Measurements from ENCODE around the gene LARGE1.
A peak's percentile ranks its signal among the peaks of the same experiment; 100 is the strongest.

LARGE1 gene

DNA sequence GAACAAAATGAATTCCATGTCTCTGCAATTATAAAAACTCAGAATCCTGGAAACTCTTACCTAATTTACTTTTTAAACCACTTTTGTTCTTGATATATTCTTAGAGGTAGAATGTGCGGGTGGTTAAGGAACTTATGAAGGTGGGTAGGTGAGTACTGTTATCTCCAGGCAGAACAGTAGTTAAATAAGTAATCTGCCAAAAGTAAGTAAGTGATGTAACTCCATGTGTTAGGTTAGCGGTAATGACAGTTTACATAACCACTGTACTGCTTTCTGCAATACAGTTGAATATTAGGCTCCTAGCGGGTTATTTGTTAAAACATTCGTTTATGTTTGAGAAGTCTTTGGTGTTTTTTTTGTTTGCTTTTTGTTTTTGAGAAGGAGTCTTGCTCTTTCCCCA, 7.1 kb downstream of the LARGE1 start:
- no peak for DNase-seq

DNA sequence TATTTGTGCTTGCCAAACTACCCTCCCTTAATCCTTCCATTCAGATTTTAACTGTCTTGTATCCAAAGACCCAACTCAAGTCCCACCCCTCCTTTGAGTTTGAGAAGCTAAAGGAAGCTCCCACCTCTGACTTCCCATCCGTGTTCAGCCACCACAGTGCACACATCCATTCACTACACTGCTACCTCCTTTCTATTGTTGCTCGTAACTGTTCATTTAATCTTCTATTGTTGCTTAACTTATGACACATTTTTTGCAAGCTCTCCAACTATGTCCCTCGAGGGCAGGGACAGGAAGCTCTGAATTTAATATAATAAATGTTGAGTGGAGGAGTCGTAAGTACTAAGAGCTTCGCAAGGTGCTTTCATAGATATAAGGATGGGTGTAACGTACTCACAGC, 10.4 kb downstream of the LARGE1 start:
- peak; percentile 30 for DNase-seq

DNA sequence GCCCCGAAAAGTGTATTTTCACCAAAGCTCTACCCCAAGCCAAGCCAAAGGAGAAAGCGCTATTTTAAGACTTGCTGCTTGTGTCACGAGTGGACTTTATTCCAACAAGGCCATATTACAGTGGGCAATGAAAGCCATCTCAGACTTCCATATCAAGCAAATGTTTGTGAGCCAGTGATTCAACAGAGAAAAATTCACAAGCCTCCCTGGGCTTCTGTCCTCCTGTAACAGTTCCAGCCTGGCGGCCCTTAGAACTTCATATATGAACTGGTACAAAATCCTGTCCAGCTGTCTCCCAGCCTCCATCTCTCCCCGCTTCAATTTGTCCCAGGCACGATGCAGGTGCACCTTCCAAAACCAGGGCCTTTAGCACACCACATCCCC, 11.2 kb downstream of the LARGE1 start:
- DNase-seq: peak; percentile 78

DNA sequence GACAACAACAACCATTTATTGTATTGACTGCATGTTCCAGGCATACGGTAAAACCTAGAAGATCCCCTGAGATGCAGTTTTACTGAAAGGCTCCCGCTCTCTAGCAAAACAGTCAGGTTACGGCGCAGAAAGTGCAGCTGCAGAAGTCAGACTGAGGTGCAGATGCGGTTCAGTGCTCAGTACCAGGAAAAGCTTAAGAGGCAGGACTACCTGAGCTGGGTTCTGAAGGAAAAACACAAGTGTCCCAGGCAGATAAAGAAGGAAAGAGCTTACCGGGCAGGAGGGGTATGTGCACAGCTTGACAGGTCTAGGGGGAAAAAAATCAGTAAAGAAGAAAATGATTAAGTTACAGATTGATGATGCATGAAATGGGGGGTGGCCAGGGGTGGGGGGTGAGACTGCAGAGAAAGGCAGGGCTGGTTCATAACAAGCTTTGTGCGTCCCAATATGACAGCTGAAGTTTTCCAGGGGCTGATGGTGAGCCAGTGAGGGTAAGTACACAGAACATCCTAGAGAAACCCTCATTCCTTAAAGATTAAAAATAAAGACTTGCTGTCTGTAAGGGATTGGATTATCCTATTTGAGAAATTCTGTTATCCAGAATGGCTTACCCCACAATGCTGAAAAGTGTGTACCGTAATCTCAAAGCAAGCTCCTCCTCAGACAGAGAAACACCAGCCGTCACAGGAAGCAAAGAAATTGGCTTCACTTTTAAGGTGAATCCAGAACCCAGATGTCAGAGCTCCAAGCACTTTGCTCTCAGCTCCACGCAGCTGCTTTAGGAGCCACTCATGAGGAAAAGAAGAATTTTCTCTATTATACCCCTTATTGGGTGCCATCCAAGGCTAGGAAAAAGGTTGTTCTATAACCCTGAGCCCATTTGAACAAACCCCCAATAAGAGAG, 11.9 kb downstream of the LARGE1 start:
- no peak for DNase-seq

DNA sequence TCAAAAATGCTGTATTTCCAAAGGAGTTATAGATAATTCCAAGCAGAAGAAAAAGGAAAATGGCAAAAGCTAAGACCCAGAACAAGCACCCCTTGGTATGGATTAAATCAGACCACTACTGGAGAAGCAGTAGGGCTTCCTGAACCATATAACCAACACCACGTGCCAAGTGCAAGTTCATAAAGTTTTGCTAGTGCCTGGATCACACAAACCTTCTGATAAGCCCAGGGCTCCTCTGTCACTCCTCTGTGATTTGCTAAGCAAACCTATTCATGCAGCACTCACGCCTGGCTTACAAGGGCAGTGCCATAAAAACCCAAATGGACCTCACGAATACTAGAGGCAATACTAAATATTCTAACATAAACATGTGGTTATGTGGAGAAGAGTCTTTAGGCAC, 13.3 kb downstream of the LARGE1 start:
- no peak for DNase-seq

DNA sequence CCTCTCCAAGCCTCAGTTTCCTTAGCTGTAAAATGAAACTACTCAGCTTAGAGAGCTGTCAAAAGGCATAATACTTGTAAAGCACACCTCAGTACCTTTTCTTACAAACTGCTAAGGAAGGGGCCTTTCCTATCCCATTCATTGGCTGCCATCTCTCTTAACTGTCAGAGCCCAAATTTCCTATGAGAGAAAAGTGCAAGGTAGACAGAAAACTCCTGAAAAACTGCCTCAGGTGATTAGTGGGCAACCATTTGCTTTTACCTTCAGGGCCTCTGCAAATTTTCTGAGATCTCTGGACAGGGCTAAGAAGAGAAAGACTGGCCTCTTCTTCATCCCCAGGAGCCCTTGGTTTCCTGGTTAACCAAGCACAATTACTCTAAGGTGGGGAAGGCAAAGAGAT, 13.8 kb downstream of the LARGE1 start:
- no peak for DNase-seq

DNA sequence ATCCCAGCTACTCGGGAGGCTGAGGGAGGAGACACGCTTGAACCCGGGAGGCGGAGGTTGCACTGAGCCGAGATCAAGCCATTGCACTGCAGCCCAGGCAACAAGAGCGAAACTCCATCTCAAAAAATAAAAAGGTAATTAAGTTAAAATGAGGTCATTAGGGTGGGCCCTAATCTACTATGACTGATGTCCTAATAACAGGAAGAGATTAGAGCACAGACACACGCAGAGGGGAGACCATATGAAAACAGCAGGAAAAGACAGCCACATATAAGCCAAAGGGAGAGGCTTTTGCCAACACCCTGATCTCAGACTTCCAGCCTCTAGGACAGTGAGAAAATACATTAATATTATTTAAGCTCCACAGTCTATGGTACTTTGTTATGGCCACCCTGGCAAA, 17.3 kb downstream of the LARGE1 start:
- DNase-seq: no peak

DNA sequence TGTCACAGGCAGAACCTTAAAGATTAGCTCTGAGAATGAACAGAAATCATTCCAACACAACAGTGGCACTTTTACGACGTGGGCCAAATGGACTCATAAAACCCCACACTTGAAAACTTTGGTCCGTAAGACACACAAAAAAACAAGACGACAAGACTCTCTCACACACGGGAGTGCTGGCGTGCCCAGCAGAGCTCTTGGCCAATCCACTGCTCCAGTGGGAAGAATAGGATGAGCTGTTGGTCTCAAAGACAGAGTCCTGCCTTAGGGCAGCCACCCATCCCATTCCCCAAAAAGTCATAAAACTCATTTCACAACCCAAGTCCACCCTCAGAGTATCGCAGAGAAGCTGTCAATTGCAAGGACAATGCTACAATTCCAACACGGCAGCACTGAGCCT, 18.2 kb downstream of the LARGE1 start:
- DNase-seq: no peak

DNA sequence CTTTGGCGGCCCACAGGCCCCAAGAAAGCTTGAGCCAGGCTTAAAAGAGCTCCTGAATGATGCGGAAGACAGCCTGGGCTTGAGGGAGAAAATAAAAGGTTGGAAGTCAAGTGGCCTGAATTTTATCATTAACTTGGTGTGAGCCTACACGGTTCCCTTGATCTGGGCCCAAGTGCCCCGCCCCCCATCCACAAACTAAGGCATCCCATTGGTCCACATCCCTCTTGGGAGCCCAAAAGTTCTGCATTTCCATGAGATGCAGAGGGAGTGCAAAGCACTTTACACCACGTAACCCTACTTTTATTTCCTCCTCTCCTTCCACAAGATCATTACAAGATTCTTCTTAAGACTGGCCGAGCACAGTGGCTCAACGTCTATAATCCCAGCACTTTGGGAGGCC, 22.2 kb downstream of the LARGE1 start:
- no peak for DNase-seq

DNA sequence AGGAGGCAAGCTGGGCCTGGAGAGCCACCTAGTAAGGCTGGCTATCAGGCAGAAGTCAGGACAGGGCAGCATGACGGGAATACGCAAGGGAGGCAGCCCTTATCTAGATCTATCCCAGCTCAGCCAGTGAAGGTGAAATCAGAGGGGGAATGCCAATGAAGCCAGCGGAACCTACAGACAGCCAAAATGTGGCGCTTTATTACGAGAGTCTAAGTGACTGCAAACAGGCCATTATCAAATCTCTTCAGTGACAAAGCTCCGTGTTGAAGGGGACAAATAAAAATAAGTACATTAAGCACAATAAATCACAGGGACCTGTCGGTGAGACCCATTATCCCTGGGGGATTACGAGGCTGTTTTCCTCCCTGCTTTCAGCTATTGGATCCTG, 22.8 kb downstream of the LARGE1 start:
- no peak for DNase-seq

DNA sequence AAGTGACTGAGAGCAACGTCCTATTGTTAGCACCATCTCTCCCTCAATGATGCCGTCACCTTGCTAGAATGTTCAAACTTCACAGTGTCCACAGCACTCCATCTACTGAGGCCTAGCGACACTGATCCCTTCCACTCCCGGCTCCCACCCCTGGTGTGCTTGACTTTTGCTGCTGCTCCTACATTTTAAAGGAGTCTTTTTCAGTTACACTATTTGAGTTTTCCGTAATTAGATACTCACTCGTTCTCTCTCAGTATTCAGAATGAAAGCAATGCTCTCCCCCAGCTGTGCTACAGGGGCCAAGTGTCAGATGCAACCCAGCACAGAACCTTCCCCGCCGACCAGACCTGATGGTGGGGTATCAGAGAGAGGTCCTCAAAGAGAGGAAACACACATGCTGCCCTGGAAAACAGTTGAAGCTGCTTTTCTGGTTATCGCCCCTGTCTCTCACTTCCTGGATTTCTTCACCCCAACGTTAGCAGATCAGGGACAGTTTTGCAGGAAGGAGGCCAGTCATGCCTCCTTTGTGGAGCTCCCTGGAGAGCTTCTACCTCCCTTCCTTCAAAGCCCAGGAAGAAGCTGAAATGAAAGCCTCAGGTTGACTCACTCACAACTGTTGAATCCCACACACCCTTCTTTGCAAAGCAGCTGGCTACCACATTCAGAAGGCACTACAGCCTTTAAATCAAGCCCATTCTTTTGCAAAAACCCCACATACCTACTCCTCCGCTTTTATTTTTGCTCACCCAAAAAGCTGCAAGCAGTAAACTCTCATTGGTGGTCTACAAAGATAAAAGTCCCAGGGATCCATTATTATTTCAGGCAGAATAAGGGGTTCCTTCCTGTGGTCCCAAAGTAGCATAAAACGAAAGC, 23.5 kb downstream of the LARGE1 start:
- peak; percentile 41 for DNase-seq

DNA sequence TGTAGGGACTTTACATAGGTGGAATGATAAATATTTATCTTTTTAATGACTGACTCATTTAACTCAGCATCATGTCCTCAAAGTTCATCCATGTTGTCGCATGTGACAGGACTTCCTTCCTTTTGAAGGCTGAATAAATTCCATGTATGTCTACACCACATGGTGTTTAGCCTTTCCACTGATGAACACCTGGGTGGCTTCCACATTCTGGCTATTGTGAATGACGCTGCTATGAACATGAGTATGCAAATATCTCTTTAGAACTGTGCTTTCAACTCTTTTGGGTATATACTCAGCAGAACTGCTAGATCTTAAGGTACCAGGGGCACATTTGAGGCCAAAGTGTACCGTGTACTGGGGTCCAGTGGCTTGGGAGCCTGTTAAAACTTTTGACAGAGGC, 24.1 kb downstream of the LARGE1 start:
- DNase-seq: no peak

DNA sequence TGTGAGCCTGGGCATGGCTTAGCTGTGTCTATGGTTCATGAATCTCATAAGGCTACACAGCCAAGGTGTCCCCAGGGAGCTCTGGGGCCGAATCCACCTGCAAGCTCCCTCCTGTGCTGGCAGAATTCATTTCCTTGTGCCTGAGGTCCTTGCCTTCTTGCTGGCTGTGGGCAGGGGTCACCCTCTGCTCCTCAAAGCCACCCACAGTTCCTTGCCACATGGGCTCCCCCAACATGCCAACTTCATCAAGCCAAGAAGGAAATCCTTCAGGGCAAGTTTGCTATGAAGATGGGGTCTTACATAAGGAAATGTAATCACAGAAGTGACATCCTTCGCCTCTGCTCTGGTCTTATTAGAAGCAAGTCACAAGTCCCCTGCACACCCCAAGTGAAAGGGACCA, 24.8 kb downstream of the LARGE1 start:
- no peak for DNase-seq

DNA sequence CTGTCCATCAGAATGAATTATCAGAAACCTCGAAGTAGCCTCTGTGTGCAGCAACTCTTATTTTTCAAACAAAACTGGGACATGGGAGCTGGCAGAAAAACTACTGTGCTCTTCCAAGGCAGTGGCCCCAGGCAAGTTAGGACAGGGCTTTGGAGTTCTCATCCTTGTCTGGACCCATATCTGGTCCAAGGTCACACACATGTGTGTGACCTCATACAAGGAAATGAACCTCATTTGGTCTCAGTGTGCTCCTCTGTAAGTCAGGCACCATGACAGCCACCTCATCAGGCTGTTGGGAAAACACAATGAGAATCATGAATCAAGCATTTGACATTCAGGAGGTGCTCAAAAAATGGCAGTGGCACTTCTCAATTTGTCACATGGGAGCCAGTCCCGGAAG, 25.8 kb downstream of the LARGE1 start:
- DNase-seq: no peak

DNA sequence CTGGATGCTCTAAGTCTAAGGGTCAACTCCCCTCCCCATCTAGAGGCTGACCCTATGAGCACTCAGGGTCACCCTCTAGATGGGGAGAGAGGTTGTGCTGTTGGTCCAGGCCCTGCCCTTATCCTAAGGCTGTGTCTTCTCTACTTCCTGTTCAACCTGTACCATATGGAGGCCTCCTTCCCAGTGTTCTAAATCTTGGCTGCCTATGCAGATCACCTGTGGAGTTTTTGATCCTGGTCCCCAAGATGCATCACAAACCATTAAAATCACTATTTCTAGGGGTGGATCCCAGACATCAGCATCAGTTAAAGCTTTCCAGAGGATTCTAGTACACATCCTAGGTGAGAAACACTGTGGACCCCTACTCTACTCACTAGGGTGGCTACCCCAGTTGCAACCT, 26.2 kb downstream of the LARGE1 start:
- no peak for DNase-seq

DNA sequence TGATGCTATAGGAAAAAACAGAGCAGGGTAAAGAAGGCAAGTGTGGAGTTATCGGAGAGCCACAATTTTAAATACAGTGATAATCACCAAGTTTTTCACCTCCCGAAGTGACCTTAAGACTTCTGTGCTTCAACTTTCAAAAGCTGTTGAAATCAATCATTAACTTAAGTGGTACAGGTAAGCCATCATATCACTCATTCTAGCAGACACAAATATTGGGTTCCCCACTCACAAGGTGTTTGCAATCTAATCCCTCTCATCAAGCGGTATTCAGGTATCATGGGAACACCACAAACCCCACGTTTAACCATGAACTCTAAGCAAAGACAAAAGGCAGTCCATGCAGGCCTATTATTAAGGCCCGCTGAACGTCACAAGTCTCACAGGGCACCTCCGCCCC, 26.8 kb downstream of the LARGE1 start:
- no peak for DNase-seq

DNA sequence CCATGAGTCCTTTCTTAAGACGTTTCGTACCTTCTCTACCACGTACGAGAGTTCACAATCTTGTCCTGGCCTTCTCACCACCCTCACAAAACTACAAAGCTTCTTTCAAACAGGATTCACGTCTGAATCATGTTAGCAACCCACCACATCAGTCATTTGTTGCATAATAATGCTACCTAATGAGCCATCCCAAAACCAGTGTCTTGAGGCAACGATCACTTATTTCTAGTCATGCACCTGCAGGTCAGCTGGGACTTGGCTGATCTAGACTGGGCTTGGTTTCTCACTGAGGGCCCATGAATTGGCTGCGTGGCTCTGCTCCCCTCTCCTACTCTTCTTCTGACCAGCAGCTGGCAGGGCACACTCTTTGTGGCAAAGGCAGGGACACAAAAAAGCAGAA, 28.3 kb downstream of the LARGE1 start:
- no peak for DNase-seq

DNA sequence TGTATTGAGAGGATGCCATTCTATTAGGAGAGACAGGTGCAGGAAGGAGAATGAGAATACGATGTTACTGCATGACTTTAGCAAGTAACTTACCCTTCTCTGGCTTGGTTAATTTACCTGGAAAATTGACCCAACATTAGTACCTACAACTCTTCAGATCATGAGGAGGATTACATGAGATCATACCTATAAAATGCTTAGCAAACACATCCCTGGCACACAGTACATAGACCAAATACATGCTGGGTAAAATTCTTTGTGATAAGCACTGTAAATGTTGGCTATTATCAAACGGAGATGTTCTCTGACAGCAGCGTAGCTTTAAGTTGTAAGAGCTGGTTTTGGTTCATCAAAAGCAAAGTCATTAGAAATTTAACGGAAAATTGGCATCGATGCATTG, 28.8 kb downstream of the LARGE1 start:
- DNase-seq: no peak

DNA sequence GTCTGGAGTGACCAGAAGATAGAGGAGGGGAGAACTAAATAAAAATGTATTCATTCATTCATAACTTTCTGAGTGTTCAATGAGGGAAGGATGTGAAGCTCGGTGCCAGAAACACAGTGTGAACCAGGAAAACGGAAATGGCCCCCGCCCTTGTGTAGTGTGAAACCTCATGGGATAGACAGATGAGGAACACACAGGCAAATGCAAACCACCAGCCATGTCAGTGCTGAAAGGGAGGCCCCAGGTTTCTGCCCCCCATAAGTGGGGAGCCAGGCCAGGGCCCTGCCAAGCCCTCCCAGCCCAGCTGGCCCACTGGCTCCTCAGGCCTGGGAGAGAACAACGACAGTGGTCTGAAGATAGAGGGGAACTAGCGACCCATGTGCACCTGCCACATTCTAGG, 30.5 kb downstream of the LARGE1 start:
- DNase-seq: no peak

DNA sequence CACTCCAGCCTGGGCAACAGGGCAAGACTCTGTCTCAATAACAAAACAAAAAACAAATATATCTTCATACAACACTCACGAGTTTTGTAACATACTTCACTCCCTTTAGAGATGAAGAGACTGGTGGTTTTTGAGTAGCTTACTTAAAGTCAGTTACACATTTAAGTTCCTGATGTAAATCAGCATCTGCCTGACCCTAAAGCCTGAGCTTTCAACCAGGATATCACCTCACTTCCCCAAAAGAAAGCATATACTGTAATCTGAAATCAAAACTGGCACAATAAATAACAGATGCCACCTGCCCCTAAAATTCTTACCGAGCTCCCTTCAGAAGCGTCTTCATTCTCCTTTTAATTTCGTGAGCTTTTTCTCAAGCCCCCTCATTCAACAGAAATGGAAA, 31.5 kb downstream of the LARGE1 start:
- DNase-seq: no peak

DNA sequence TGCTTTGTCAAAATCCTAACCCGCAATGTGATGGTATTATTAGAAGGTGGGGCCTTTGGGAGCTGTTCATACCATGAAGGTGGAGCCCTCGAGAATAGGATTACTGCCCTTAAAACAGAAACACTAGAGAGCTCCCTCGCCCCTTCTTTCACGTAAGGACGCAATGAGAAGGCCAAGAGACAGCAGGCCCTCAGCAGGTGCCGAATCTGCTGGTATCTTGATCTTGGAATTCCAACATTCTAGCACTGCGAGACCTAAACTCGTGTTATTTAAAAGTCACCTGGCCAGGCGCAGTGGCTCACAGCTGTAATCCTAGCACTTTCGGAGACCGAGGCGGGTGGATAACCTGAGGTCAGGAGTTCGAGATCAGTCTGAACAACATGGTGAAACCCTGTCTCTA, 33.1 kb downstream of the LARGE1 start:
- no peak for DNase-seq

DNA sequence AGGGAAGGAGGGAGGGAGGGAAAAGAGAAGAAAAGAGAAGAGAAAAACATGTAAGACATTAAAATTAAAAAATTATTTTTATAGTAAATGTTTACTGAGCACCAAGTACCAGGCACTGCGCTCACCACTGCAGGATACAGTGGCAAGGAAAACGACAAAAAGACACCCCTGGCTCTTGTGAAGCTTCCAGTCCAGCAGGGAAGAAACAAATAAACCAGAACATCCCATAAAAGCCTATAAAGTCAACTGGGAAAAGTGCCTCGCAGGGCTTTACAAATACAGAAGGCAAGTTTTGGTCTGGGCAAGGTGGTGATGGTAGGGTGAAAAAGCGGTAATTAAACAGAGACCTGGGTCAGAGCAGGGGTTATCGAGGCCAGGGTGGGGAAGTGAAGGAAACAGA, 33.6 kb downstream of the LARGE1 start:
- no peak for DNase-seq

DNA sequence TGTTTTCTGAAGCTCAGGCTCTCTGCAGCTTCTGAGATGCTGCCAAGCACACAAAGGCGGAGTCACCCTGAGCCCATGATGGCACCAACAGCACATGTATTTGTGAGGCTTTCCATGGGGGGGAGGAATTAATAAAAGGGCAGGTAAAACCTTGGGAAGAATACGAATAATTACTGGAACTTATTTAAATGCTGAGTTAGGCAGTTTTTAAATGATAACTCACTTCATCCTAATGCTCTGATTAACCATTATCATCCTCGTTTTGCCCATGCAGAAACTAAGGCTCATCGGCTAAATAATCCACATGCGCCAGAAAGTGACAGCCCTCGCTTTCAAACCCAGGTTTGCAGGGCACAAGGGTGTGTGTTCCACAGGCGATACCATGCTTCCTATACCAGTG, 35.4 kb downstream of the LARGE1 start:
- no peak for DNase-seq
